Keratinocyte (primary cell): ENCODE data around the gene YTHDF2. TPM values are rescaled to one million over a fixed set of nuclear protein-coding genes. Genes with fewer than 3 reads are reported as not detected.

Source experiments
- DNase-seq: peaks from one replicate; pipeline ENCODE4 v3.0.0-alpha.2; 2011; ENCODE audit warnings: low read depth, missing footprints, low spot score
- FAIRE-seq: peaks from 2 replicates; lab custom pipeline; 2011; peaks lifted over from hg19 to GRCh38; lab: Jason Lieb, UNC
- H2AFZ ChIP-seq: 2 replicates; pipeline ENCODE4 v1.6.0; 2012; ENCODE audit warnings: low read length, control low read depth, inconsistent platforms; ENCODE audit not compliant: control insufficient read depth
- H3K27ac ChIP-seq: 2 replicates; pipeline ENCODE4 v1.5.1; 2011; ENCODE audit warnings: low read length; ENCODE audit not compliant: control insufficient read depth, insufficient read depth
- H3K27me3 ChIP-seq: 3 replicates; pipeline ENCODE4 v1.6.0; 2011; ENCODE audit warnings: low read length; ENCODE audit not compliant: control insufficient read depth, insufficient read depth; ENCODE audit errors: extremely low read depth
- H3K36me3 ChIP-seq, 2 experiments: 2 replicates in 1 of 2; 3 replicates in 1 of 2; pipeline ENCODE4 v1.5.1; 2011; ENCODE audit warnings: low read length in 2 of 2, mild to moderate bottlenecking in 1 of 2; ENCODE audit not compliant: control insufficient read depth in 2 of 2, insufficient read depth in 2 of 2; ENCODE audit errors: extremely low read depth in 1 of 2
- H3K4me1 ChIP-seq: 3 replicates; pipeline ENCODE4 v1.5.1; 2011; ENCODE audit warnings: low read length; ENCODE audit not compliant: control insufficient read depth, insufficient read depth; ENCODE audit errors: extremely low read depth
- H3K4me2 ChIP-seq: 3 replicates; pipeline ENCODE4 v1.6.0; 2011; ENCODE audit warnings: low read depth, low read length; ENCODE audit not compliant: control insufficient read depth, insufficient read depth; ENCODE audit errors: extremely low read depth
- H3K4me3 ChIP-seq, 3 experiments: fragments of 200-600 bp in 1 of 3; sonication (generic) in 1 of 3; 2 replicates in 2 of 3; 3 replicates in 1 of 3; pipeline ENCODE4 v1.5.1; 2011 to 2016; ENCODE audit warnings: low read length in 3 of 3, mild to moderate bottlenecking in 3 of 3, control low read depth in 2 of 3, inconsistent platforms in 1 of 3, low read depth in 1 of 3, mixed read lengths in 1 of 3, mixed run types in 1 of 3, moderate library complexity in 1 of 3; ENCODE audit not compliant: control insufficient read depth in 2 of 3, insufficient read depth in 2 of 3; ENCODE audit errors: extremely low read depth in 1 of 3
- H3K79me2 ChIP-seq: 2 replicates; pipeline ENCODE4 v1.6.0; 2012; ENCODE audit warnings: low read length; ENCODE audit not compliant: control insufficient read depth, insufficient read depth
- H3K9ac ChIP-seq: 3 replicates; pipeline ENCODE4 v1.6.0; 2011; ENCODE audit warnings: low read length; ENCODE audit not compliant: control insufficient read depth, insufficient read depth; ENCODE audit errors: extremely low read depth
- H3K9me1 ChIP-seq: 3 replicates; pipeline ENCODE4 v1.6.0; 2011; ENCODE audit warnings: low read length; ENCODE audit not compliant: control insufficient read depth, insufficient read depth; ENCODE audit errors: extremely low read depth
- H3K9me3 ChIP-seq: 2 replicates; pipeline ENCODE4 v1.5.1; 2012; ENCODE audit warnings: low read depth, low read length; ENCODE audit not compliant: control insufficient read depth
- H4K20me1 ChIP-seq: 3 replicates; pipeline ENCODE4 v1.6.0; 2011; ENCODE audit warnings: low read length; ENCODE audit not compliant: control insufficient read depth, insufficient read depth; ENCODE audit errors: extremely low read depth
- CTCF ChIP-seq, 3 experiments: IDR thresholded peaks in 1 of 3; conservative IDR thresholded peaks in 1 of 3; optimal IDR thresholded peaks in 1 of 3; 2 replicates in 2 of 3; 3 replicates in 1 of 3; pipeline versions ENCODE3 to v1.5.1; 2011; ENCODE audit warnings: low read length in 3 of 3, mild to moderate bottlenecking in 3 of 3, moderate library complexity in 2 of 3, control low read depth in 1 of 3, inconsistent platforms in 1 of 3; ENCODE audit not compliant: insufficient read depth in 2 of 3; ENCODE audit errors: extremely low read depth in 1 of 3
- EZH2 ChIP-seq: IDR thresholded peaks from one replicate; pipeline ENCODE4 v1.6.1; 2012; ENCODE audit warnings: inconsistent platforms, mild to moderate bottlenecking, low read length, moderate library complexity
- dilution Hi-C: fragments of 300-500 bp; cut with MboI; formaldehyde crosslinking; loops from one replicate; pipeline ENCODE4 v1.7.0; 2020; ENCODE audit warnings: low sequenced_read_pairs; ENCODE audit not compliant: extremely low pct_ligation_motif_present
- polyA plus RNA-seq, 5 experiments: library from polyadenylated mRNA; depleted of rRNA in 3 of 5; stranded (reverse) in 3 of 5; stranded (forward) in 1 of 5; unstranded in 1 of 5; fragments of >200 nt; gene quantifications; 1 replicate in 1 of 5; 2 replicates in 3 of 5; 3 replicates in 1 of 5; pipeline versions ENCODE4 v1.2.1 to v1.2.3, GENCODE V29; 2011 to 2012; ENCODE audit warnings: missing spikeins in 2 of 5, low read depth in 1 of 5, low replicate concordance in 1 of 5

The YTHDF2 gene
- polyA plus RNA-seq, 1 donor (not counting 4 experiments of a cell fraction or from before 2014, with no cell fraction given), result 88.0 TPM

- Histone ChIP-seq H3K9me3 (no peaks in the 10 kb centered on the region), H2AFZ (no peak overlapping the region), H3K27me3 (no peaks in the 10 kb centered on the region), H3K27ac (no peak overlapping the region), H3K79me2 (peaks cover 99% of the 10 kb centered on the region), H4K20me1 (peaks cover 30% of the 10 kb centered on the region), H3K9me1 (peaks cover 5% of the 10 kb centered on the region), H3K4me3 (no peak overlapping the region), H3K4me2 (peak overlapping the region; percentile 11), H3K9ac (no peak overlapping the region), H3K36me3 (peaks cover 6 to 25% of the 10 kb centered on the region in 2 experiments), H3K4me1 (peaks cover 20% of the 10 kb centered on the region)
- peak; percentile 34 for FAIRE-seq
- DNase-seq, result no peak
- dilution Hi-C loops, result no loop called here
- no peak for TF ChIP-seq EZH2
- TF ChIP-seq CTCF (optimal IDR thresholded peaks at IDR 0.05 in 1 of 3, IDR thresholded peaks at IDR 0.05 in 1 of 3, conservative IDR thresholded peaks at IDR 0.05 in 1 of 3; ENCODE audit: extremely low read depth in 1 of 3, insufficient read depth in 2 of 3, low read length in 3 of 3), result no peak
These were observed 14.7 kb downstream of the YTHDF2 start for GRCh38 chr1:28751315-28752060.

DNA sequence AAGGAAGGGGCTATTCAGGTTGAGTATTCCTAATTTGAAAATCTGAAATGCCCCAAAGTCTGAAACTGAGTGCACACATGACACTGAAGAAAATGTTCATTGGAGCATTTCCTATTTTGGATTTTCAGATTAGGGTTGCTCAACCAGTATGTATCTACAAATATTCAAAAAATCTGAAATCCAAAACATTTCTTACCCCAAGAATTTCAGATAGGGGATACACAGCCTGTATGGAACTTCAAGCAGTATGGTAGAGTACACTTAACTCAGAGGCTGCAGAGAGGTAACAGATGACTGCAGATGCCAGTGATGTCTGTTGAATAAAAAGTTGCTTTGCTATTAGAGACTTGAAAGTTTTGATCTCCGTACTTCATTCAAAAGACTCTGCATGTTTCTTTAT lies 19.0 kb downstream of the YTHDF2 start:
- Histone ChIP-seq H3K9me1 (peaks cover 4% of the 10 kb centered on the region), H3K79me2 (peaks cover 100% of the 10 kb centered on the region), H3K9ac (no peak overlapping the region), H3K27me3 (no peaks in the 10 kb centered on the region), H2AFZ (no peak overlapping the region), H3K36me3 (peaks cover 8 to 42% of the 10 kb centered on the region in 2 experiments), H4K20me1 (peaks cover 53% of the 10 kb centered on the region), H3K27ac (no peak overlapping the region), H3K4me2 (peak overlapping the region; percentile 10), H3K4me1 (peaks cover 16% of the 10 kb centered on the region), H3K9me3 (no peaks in the 10 kb centered on the region), H3K4me3 (no peak overlapping the region)
- no peak for TF ChIP-seq EZH2
- no peak for TF ChIP-seq CTCF (optimal IDR thresholded peaks at IDR 0.05 in 1 of 3, IDR thresholded peaks at IDR 0.05 in 1 of 3, conservative IDR thresholded peaks at IDR 0.05 in 1 of 3; ENCODE audit: extremely low read depth in 1 of 3, insufficient read depth in 2 of 3, low read length in 3 of 3)
- dilution Hi-C loops, result no loop called here
- DNase-seq (no peak), FAIRE-seq (peak; percentile 17)
